A549 (cell line): ENCODE results near the gene ZNF804A. TPM values are rescaled to one million over a fixed set of nuclear protein-coding genes. Genes with fewer than 3 reads are reported as not detected.

Source experiments
- ATAC-seq, 2 experiments: fragments of 200-7000 bp in 1 of 2; fragments of >200 bp in 1 of 2; cut with Nextera tagmentation in 1 of 2; cut with Tn5 transposase in 1 of 2; 3 replicates each; pipeline versions ENCODE4 v1.8.0 to v1.9.1; 2018 to 2020; ENCODE audit warnings: mild to moderate bottlenecking in 1 of 2, moderate library complexity in 1 of 2
- CTCF ChIA-PET: fragments of 300-600 bp; sonication (Branson Sonifier 250); formaldehyde crosslinking; extraction: SDS; loops from one replicate; lab custom pipeline; 2021; ENCODE audit warnings: antibody characterized with exemption, inconsistent platforms; lab: Yijun Ruan, JAX
- POLR2A ChIA-PET: fragments of 350-600 bp; formaldehyde crosslinking; extraction: SDS; loops from one replicate; lab custom pipeline; 2021; ENCODE audit warnings: antibody characterized with exemption, inconsistent platforms; lab: Yijun Ruan, JAX
- DNase-seq, 2 experiments: peaks; one replicate each; pipeline versions ENCODE4 v3.0.0 to v3.0.0-alpha.2; 2011 to 2016; ENCODE audit warnings: low read depth in 1 of 2, low spot score in 1 of 2
- FAIRE-seq: peaks from 2 replicates; lab custom pipeline; 2011; peaks lifted over from hg19 to GRCh38; lab: Jason Lieb, UNC
- H3K27ac ChIP-seq, 2 experiments: fragments of >200 bp; sonication (Bioruptor Twin); formaldehyde crosslinking; 3 replicates each; pipeline ENCODE4 v1.5.1; 2016 to 2017
- H3K4me1 ChIP-seq: fragments of >200 bp; sonication (Bioruptor Twin); formaldehyde crosslinking; 3 replicates; pipeline ENCODE4 v1.6.1; 2016
- H3K4me2 ChIP-seq: fragments of >200 bp; sonication (Bioruptor Twin); formaldehyde crosslinking; 3 replicates; pipeline ENCODE4 v1.6.1; 2016
- H3K4me3 ChIP-seq: fragments of >200 bp; sonication (Bioruptor Twin); formaldehyde crosslinking; 3 replicates; pipeline ENCODE4 v1.5.1; 2016
- H3K9me3 ChIP-seq: fragments of >200 bp; sonication (Bioruptor Twin); formaldehyde crosslinking; 3 replicates; pipeline ENCODE4 v1.6.1; 2016
- CHD2 ChIP-seq: fragments of 150-350 bp; IDR thresholded peaks from 2 replicates; pipeline ENCODE4 v1.6.1; 2014; ENCODE audit warnings: low read length; ENCODE audit not compliant: partially characterized antibody
- FOSL2 ChIP-seq, 2 experiments: fragments of 450-650 bp in 1 of 2; fragments of >200 bp in 1 of 2; sonication (Bioruptor Twin) in 1 of 2; formaldehyde crosslinking; IDR thresholded peaks; 2 replicates each; pipeline versions ENCODE4 v1.5.0 to v1.6.1; 2016 to 2020; ENCODE audit warnings: mild to moderate bottlenecking in 1 of 2, moderate library complexity in 1 of 2
- FOXS1 ChIP-seq: fragments of 250-450 bp; sonication (Bioruptor Pico); IDR thresholded peaks from 2 replicates; pipeline ENCODE4 v1.5.0; 2020; ENCODE audit warnings: mild to moderate bottlenecking, moderate library complexity
- HDAC2 ChIP-seq: fragments of 200-600 bp; sonication (generic); IDR thresholded peaks from 2 replicates; pipeline ENCODE4 v1.6.1; 2016
- JUN ChIP-seq, 2 experiments: fragments of >200 bp; sonication (Bioruptor Twin); formaldehyde crosslinking; IDR thresholded peaks; 2 replicates in 1 of 2; 3 replicates in 1 of 2; pipeline ENCODE4 v1.6.1; 2016 to 2017
- KDM5A ChIP-seq: fragments of 200-600 bp; sonication (generic); IDR thresholded peaks from 2 replicates; pipeline ENCODE4 v1.6.1; 2016; ENCODE audit warnings: antibody characterized with exemption, mild to moderate bottlenecking
- NPAS2 ChIP-seq: fragments of 250-450 bp; sonication (Bioruptor Pico); IDR thresholded peaks from 2 replicates; pipeline ENCODE4 v1.8.0; 2022; ENCODE audit warnings: mild to moderate bottlenecking, moderate library complexity, borderline replicate concordance
- POLR2A ChIP-seq: IDR thresholded peaks from 2 replicates; pipeline ENCODE4 v1.6.1; 2012; ENCODE audit warnings: mild to moderate bottlenecking, low read length
- POLR2AphosphoS2 ChIP-seq: conservative IDR thresholded peaks from 2 replicates; pipeline ENCODE4 v1.6.1; 2012; ENCODE audit warnings: low read length, improper control_type of control experiment, inconsistent platforms
- RCOR1 ChIP-seq: fragments of 150-350 bp; IDR thresholded peaks from 2 replicates; pipeline ENCODE4 v1.6.1; 2014; ENCODE audit warnings: antibody characterized with exemption, low read length, low read depth
- SREBF2 ChIP-seq: fragments of 450-650 bp; IDR thresholded peaks from 2 replicates; pipeline ENCODE4 v1.6.1; 2014; ENCODE audit warnings: mild to moderate bottlenecking, moderate library complexity
- TFCP2L1 ChIP-seq: fragments of 250-450 bp; sonication (Bioruptor Pico); IDR thresholded peaks from 2 replicates; pipeline ENCODE4 v1.5.0; 2021; ENCODE audit warnings: mild to moderate bottlenecking
- ZC3H11A ChIP-seq: fragments of 450-650 bp; IDR thresholded peaks from 2 replicates; pipeline ENCODE4 v1.6.1; 2014; ENCODE audit warnings: antibody characterized with exemption, mild to moderate bottlenecking
- ZNF302 ChIP-seq: fragments of 250-450 bp; sonication (Bioruptor Pico); IDR thresholded peaks from 2 replicates; pipeline ENCODE4 v1.9.0; 2021; ENCODE audit warnings: inconsistent platforms, mild to moderate bottlenecking, moderate library complexity
- WGBS: methylation state at CpG from one replicate; pipeline ENCODE4 v1.1.6; 2017; ENCODE audit errors: missing lambda C conversion rate; 5-methylcytosine and 5-hydroxymethylcytosine counted together
- polyA plus RNA-seq, 4 experiments: library from polyadenylated mRNA; depleted of rRNA in 3 of 4; stranded (reverse); fragments of >200 nt; fragmentation: RNase III in 1 of 4; extraction: RNeasy Plus Mini Kit Qiagen cat#74134 plus additional on column Dnase treatment in 1 of 4; gene quantifications; 2 replicates in 3 of 4; 3 replicates in 1 of 4; pipeline ENCODE4 v1.2.3, GENCODE V29; 2011 to 2017
- TF ChIP-seq, protein P1 (sequence below): IDR thresholded peaks from 2 replicates; pipeline ENCODE4 v1.6.1; 2012
- TF ChIP-seq, protein P2 (sequence below): fragments of 150-350 bp; IDR thresholded peaks from 2 replicates; pipeline ENCODE4 v1.6.1; 2014; ENCODE audit warnings: low read depth, mild to moderate bottlenecking, low read length
- TF ChIP-seq, protein P3 (sequence below): fragments of >200 bp; sonication (Bioruptor Twin); formaldehyde crosslinking; IDR thresholded peaks from 3 replicates; pipeline ENCODE4 v1.5.1; 2016
- TF ChIP-seq, protein P4 (sequence below): IDR thresholded peaks from 2 replicates; pipeline ENCODE4 v1.6.1; 2012; ENCODE audit warnings: low read depth, borderline replicate concordance

Gene ZNF804A
- polyA plus RNA-seq, 2 of the 4 experiments (the other 2 are of a cell fraction), result not detected

DNA sequence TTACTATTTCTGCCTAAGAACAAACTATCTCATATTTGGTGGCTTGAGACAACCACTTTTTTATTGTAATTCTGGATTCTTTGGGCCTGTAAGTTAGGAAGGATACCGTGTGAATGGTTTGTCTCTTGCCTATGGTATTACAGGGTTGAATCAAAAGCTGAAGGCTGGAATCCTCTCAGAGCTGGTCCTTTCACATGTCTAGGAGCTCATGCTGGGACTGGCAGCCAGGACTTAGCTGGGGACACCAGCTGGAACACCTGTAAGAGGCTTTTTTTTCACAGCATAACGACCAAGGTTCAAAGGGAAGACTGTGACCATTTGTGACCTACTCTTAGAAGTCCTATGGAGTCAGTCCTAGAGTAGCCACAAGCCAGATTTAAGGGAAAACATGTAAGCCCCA lies 226.3 kb downstream of the ZNF804A start:
- ChIA-PET POLR2A (no interaction called here), CTCF (no interaction called here)
- ATAC-seq, result no peak
- no peak overlapping the region for H3K4me2 ChIP-seq
- H3K4me1 ChIP-seq, result no peaks in the 10 kb centered on the region
- no peak for TF ChIP-seq CHD2
- TF ChIP-seq, protein P1, sequence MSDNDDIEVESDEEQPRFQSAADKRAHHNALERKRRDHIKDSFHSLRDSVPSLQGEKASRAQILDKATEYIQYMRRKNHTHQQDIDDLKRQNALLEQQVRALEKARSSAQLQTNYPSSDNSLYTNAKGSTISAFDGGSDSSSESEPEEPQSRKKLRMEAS, result no peak
- no peak for TF ChIP-seq KDM5A
- no peak for TF ChIP-seq TFCP2L1 (CRISPR knock-in tag)
- no peak for TF ChIP-seq SREBF2
- DNase-seq, result no peak
- H3K9me3 ChIP-seq, result no peaks in the 10 kb centered on the region; the same call in 2 of the 3 replicates
- H3K4me3 ChIP-seq, result no peak overlapping the region
- H3K27ac ChIP-seq, result no peak overlapping the region
- no peak for FAIRE-seq
- 20% methylated on average over 2 of the region's 2 CpGs for WGBS

DNA sequence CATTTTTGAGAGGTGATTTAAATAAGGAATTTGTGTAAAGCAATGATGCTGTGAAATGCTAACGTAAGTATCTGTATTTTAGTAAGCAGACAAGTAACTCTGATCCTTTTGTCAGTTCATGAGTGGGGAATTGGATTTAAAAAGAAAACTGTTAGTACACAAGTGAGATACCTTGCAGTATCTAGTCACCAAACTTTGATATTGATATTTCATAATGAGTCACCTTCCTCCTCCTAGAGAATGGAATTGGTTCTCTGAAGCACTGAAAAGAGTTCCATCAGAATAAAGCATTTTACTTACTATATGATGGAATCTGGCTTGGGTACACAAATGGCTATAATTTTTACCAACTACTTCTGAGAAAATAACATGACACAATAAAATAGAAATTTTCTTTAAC lies 232.2 kb downstream of the ZNF804A start:
- Histone ChIP-seq H3K4me2 (no peak overlapping the region), H3K9me3 (no peaks in the 10 kb centered on the region), H3K27ac (no peak overlapping the region), H3K4me1 (no peaks in the 10 kb centered on the region), H3K4me3 (no peak overlapping the region)
- ATAC-seq, result no peak
- no peak for FAIRE-seq
- WGBS, result 38% methylated on average over 1 of the region's 1 CpG
- ChIA-PET POLR2A (no interaction called here), CTCF (no interaction called here)
- DNase-seq, result no peak
- TF ChIP-seq FOSL2 (IDR thresholded peaks at IDR 0.05), result no peak
- no peak for TF ChIP-seq FOSL2 (CRISPR knock-in tag; IDR thresholded peaks at IDR 0.05)
- TF ChIP-seq, protein P1, result no peak
- TF ChIP-seq RCOR1, result no peak
- TF ChIP-seq CHD2, result no peak

DNA sequence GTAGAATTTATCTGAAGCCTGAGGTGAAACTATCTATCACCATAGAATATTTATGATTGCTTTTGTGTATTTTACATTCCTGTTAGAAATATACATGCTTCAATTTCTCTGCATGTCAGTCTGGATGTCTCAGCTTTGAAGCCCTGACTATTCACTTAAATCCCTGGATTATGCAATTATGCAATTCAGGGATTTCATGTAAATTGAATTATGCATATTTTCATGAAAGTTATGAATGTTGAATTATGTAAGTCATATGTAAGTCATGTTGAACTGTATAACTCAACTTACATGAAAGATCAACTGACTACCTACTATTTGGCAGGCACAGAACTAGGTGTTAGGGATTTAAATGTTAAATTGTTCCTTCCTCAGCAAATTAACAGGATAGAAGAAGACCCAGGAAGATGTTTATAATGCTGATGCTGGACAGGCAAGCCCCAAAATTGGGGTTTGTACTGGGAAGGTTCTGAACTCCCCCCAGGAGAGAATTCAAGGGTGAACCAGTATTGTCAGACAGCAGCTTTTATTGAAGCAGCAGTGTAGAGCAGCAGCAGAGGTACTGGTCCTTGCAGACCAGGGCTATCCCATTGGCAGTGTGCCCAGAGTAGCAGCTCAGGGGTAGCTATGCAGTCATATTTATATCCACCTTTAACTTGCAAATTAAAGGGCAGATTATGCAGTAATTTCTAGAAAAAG lies 236.5 kb downstream of the ZNF804A start:
- TF ChIP-seq POLR2AphosphoS2 (no peak), ZC3H11A (no peak), POLR2A (no peak), JUN (IDR thresholded peaks at IDR 0.05) (no peak), SREBF2 (no peak)
- TF ChIP-seq, protein P2, sequence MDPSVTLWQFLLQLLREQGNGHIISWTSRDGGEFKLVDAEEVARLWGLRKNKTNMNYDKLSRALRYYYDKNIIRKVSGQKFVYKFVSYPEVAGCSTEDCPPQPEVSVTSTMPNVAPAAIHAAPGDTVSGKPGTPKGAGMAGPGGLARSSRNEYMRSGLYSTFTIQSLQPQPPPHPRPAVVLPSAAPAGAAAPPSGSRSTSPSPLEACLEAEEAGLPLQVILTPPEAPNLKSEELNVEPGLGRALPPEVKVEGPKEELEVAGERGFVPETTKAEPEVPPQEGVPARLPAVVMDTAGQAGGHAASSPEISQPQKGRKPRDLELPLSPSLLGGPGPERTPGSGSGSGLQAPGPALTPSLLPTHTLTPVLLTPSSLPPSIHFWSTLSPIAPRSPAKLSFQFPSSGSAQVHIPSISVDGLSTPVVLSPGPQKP, result no peak
- POLR2A ChIA-PET, result no interaction called here
- no peak overlapping the region for H3K4me3 ChIP-seq
- no peak for FAIRE-seq
- CTCF ChIA-PET, result no interaction called here
- no peak overlapping the region for H3K27ac ChIP-seq
- DNase-seq, result no peak
- no peak for ATAC-seq
- no peaks in the 10 kb centered on the region for H3K4me1 ChIP-seq
- H3K9me3 ChIP-seq, result no peaks in the 10 kb centered on the region
- H3K4me2 ChIP-seq, result no peak overlapping the region

DNA sequence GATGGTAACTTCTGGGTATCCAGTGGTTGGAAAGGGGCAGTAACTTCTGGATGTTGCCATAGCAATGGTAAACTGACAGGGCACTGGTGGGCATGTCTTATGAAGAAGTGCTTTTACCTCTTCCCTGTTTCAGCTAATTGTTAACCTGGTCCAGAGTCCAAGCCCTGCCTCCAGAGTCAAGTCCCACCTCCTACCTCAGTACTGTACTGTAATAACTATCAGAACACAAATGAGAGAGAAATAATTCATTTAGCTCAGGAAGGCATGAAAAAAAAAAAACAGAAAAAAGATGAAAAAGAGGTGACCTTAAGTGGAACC lies 237.0 kb downstream of the ZNF804A start:
- no peak for FAIRE-seq
- no peaks in the 10 kb centered on the region for H3K4me1 ChIP-seq
- no peak for DNase-seq
- TF ChIP-seq ZNF302 (CRISPR knock-in tag) (no peak), NPAS2 (CRISPR knock-in tag) (no peak), HDAC2 (no peak), FOXS1 (no peak)
- TF ChIP-seq, protein P3, sequence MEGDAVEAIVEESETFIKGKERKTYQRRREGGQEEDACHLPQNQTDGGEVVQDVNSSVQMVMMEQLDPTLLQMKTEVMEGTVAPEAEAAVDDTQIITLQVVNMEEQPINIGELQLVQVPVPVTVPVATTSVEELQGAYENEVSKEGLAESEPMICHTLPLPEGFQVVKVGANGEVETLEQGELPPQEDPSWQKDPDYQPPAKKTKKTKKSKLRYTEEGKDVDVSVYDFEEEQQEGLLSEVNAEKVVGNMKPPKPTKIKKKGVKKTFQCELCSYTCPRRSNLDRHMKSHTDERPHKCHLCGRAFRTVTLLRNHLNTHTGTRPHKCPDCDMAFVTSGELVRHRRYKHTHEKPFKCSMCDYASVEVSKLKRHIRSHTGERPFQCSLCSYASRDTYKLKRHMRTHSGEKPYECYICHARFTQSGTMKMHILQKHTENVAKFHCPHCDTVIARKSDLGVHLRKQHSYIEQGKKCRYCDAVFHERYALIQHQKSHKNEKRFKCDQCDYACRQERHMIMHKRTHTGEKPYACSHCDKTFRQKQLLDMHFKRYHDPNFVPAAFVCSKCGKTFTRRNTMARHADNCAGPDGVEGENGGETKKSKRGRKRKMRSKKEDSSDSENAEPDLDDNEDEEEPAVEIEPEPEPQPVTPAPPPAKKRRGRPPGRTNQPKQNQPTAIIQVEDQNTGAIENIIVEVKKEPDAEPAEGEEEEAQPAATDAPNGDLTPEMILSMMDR, result no peak
- TF ChIP-seq, protein P4, sequence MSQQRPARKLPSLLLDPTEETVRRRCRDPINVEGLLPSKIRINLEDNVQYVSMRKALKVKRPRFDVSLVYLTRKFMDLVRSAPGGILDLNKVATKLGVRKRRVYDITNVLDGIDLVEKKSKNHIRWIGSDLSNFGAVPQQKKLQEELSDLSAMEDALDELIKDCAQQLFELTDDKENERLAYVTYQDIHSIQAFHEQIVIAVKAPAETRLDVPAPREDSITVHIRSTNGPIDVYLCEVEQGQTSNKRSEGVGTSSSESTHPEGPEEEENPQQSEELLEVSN, result no peak
- H3K4me2 ChIP-seq, result no peak overlapping the region
- ChIA-PET CTCF (no interaction called here), POLR2A (no interaction called here)
- ATAC-seq, result no peak
- H3K27ac ChIP-seq, result no peak overlapping the region
- no peaks in the 10 kb centered on the region for H3K9me3 ChIP-seq
- H3K4me3 ChIP-seq, result no peak overlapping the region
